Measurements from ENCODE around the gene LRRC14B.
"Not testable (repeated sequence)": the region's sequence is repeated elsewhere in the genome, so short reads cannot be mapped to it uniquely, and the experiment has no call there.

Gene LRRC14B

GRCh38 chr5:160173-160510 lies 31.2 kb upstream of the LRRC14B start:
- no peak for DNase-seq (ENCODE audit: low read depth in 2 of 2)

DNA sequence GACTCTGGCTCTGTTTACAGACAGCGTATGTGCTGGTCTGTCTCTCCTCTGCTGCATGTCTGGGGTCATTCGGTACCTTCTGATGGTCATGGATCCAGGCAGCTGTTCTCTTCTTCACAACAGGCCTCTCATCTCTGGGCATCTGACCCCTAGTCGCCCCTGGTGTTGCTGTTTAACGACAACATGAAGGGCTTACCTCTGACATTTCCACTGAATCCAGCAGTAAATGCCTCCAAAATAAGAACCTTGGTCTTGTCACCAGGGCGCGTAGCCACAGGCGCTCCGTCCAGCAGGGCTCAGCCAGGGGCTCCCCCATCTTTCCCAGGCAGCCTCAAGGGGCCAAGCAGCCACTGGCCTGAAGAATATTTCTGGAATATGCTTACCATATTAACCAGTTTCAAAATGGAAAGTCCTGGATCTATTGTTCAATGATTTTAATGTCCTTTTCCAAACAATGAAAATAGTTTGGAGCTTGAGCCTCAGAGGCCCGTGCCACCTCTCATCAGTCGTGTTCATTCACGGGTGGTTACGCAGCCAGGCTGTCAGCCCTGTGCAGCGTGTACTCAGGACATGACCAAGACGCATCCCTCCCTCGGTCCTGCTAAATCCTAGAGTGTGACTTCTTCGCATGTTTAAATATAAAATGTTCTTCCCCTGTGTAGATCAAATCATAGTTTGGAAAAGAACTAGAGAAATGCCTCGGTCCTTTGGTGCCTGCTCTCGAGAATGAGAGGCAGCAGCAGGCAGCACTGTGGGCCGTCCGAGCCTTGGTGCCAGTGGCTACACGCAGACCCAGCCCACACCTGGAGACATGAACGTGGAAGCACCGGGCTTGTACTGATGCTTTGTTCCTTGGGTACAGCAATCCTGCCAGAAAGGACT lies 30.1 kb upstream of the LRRC14B start:
- DNase-seq (ENCODE audit: low read depth in 2 of 2), result no peak

DNA sequence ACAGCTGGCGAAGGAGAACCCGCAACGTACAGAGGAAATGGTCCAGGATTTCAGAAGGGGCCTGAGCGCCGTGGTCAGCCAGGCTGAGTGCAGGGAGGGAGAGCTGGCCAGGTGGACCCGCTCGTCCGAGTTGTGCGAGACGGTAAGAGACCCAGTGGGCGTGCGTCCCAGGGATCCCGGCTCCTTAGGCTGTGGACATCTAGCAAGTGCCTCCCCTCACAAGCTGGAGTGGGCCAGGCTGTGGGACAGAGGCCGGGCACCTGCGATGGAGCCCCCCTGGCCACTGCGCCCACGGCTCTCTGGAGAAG lies 29.5 kb upstream of the LRRC14B start:
- DNase-seq (ENCODE audit: low read depth in 2 of 2), result no peak

DNA sequence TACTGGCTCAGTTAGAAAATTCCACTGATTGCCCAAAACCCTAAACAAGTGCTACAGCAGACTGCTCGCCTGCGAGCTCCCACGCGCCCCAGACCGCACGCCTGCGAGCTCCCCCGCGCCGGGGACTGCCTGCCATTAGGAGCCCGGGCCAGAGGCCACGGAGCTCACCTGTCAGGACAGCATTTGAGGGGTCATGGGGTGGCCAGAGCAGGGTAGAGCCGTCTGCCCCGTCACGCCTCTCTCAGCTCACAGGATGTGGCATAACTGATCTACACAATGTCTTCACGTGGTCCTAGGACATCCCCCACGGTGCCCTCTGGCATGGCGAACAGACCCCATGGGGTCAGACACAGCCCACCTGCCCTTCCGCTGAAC lies 29.1 kb upstream of the LRRC14B start:
- DNase-seq (ENCODE audit: low read depth in 2 of 2), result no peak

- no peak for DNase-seq (ENCODE audit: low read depth in 2 of 2)
These were observed 28.5 kb upstream of the LRRC14B start for GRCh38 chr5:162565-163337.

DNA sequence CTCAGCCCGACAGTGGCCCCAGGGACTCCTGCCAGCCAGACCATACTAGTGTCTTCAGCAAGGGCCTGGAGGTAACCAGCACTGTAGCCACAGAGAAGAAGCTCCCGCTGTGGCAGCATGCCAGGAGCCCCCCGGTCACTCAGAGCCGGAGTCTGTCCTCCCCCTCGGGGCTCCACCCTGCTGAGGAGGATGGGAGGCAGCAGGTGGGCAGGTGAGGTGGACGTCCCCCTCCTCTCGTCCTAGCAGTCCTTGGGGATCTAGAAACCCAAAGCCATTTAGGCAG lies 28.0 kb upstream of the LRRC14B start:
- no peak for DNase-seq (ENCODE audit: low read depth in 2 of 2)

DNA sequence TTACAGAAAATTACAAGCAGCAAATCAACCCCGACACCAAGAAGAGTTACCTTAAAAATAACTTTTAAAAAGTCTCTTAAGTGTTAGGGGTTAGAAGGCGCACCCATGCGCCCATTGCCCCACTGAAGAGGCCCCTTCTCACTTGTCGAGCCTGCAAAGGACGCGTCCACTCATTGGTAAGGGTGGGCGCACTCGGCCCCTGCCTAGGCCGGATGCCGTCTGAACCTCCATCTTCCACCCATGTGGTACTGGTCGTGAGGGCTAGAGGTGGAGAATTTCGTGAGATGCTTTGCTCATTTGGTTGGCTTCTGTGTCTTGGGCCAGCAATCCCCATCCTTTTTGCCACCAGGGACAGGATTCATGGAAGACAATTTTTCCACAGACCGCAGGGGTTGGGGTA lies 27.5 kb upstream of the LRRC14B start:
- DNase-seq (ENCODE audit: low read depth in 2 of 2), result no peak

- no peak for DNase-seq (ENCODE audit: low read depth in 2 of 2)
These were observed 27.1 kb upstream of the LRRC14B start for GRCh38 chr5:164244-164643.

DNA sequence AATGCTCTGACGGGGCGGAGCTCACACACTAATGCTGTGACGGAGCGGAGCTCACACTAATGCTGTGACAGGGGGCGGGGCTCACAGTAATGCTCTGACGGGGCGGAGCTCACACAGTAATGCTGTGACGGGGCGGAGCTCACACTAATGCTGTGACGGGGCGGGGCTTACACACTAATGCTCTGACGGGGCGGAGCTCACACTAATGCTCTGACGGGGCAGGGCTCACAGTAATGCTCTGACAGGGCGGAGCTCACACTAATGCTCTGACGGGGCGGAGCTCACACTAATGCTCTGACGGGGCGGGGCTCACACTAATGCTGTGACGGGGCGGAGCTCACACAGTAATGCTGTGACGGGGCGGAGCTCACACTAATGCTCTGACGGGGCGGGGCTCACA lies 26.5 kb upstream of the LRRC14B start:
- DNase-seq (ENCODE audit: low read depth in 2 of 2), result not testable (repeated sequence)

DNA sequence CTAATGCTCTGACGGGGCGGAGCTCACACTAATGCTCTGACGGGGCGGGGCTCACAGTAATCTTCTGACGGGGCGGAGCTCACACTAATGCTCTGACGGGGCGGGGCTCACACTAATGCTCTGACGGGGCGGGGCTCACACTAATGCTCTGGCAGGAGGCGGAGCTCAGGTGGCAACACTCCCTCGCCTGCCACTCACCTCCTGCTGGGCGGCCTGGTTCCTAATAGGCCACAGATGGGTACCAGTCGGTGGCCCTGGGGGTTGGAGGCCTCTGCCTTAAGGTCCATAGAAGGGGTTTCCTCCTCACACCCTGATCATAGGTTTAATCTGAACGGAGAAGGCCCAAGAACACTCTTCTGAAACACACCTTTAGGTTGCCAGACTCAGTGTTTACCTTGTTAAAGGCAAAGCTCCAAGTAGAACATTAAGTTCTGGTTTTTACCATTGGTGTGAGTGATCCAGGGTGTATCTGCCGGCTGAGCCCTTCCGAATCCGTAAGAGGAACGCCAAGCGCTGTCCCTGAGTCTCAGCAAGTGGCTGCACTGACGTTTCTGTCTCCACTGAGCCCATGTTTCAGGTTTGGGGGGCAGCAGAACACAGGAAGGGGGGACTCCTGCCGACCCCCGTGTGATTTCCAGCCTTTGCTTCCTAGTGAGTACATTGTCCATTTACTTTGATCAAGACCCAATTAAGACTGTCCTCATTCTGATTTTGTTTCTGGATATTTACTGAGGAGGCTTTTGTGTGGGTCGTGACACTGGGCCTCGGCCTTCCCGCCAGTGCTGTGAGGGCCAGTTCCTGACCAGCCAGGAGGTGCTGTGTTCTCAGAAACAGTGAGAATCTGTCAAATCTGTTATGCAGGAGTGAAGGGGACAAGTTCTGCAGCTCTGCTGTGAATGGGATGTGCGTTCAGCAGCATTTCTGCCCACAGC lies 24.6 kb upstream of the LRRC14B start:
- DNase-seq (ENCODE audit: low read depth in 2 of 2), result no peak

- no peak for DNase-seq (ENCODE audit: low read depth in 2 of 2)
These were observed 23.8 kb upstream of the LRRC14B start for GRCh38 chr5:167511-167910.

DNA sequence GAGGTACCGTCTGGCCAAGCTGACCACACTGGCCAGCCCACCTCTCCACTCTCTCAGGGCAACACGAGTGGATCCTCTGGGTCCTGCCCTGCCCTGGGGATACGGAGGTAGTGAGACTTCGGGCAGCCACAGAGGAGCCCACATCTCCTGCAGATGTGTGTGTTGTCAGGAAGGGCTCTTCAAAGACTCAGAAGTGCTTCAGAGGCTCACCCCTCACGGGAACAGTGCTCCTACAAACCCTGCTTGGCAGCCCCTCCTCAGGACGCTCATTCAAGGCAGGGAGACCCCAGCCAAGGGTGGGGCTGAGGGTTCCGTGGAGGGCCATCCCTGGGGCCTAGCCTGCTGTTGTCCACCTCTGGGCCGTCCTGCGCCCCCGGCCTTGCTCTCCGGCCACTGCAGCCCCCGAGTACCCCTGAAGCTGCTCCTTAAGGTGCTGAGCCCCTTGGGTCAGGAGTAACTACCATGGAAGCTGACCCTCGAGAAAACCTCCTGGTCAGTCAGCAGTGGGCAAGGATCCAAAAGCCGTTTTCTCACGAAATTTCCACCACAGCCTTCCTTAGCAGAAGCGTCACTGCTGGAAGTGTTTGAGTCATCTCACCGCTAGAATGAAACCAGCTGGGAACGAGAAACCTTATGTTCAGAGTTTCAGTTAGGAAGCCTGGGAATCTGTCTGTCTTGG lies 23.2 kb upstream of the LRRC14B start:
- DNase-seq (ENCODE audit: low read depth in 2 of 2), result no peak

- no peak for DNase-seq (ENCODE audit: low read depth in 2 of 2)
These were observed 22.1 kb upstream of the LRRC14B start for GRCh38 chr5:169071-169727.

DNA sequence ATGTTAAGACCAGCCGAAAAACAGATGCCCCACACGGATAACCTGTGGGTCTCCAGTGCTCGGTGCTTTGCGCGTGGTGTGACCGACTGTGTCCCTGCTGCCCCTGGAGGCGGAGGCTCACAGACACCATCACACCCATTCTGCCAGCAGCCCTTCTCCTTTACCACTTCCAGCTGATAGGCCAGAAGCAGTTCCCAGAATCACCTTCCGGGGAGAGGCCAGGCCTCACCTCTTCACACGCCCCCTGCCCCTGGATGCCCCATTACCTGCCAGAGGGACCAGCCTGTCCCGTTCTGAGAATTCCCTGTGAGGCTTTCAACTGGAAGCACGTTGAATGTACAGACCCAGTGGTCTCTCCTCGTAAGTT lies 21.6 kb upstream of the LRRC14B start:
- DNase-seq (ENCODE audit: low read depth in 2 of 2), result no peak

- no peak for DNase-seq (ENCODE audit: low read depth in 2 of 2)
These were observed 20.1 kb upstream of the LRRC14B start for GRCh38 chr5:170971-171800.

DNA sequence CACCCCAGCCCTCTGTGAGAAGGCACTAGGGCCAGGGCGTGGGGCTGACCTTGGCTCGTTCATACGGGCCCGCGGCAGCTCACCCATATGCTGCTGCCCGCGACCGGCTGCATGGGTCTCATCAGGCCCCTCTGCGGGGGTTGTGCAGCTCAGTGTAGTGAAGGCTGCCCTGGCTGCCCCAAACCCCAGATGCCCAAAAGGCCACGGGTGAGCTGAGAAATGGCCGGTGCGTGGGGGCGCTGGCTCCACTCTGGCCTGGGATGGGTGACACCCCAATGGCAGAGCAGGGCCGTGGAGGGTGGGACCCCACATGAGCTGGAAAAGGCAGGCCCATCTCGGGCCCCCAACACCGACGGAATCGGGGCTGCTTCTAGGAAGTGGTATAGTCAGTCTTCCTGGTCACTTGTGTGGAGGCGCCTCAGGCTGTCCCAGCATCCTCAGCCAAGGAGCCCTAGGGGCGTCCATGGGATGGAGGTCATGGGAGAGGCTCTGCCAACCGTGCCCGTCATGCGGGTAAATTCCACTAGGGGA lies 19.4 kb upstream of the LRRC14B start:
- DNase-seq (ENCODE audit: low read depth in 2 of 2), result no peak

- no peak for DNase-seq (ENCODE audit: low read depth in 2 of 2)
These were observed 18.9 kb upstream of the LRRC14B start for GRCh38 chr5:172421-172820.

DNA sequence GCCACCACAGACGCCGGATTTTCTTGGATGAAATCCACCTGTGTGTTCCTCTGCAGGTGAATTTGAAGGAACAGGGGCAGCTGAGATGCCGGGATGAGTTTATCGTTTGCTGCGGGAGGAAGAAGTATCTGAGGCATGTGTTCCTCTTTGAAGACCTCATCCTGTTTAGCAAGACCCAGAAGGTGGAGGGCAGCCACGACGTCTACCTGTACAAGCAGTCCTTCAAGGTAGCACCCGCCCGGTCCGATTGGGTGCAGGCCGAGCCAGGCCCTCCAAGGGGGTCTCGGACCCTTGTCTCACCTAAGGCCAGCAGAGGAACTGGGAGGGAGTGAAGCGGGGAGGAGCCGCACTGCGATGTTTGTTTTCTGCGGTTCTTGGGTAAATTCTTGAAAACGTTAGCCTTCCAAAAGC lies 18.4 kb upstream of the LRRC14B start:
- DNase-seq (ENCODE audit: low read depth in 2 of 2), result no peak

DNA sequence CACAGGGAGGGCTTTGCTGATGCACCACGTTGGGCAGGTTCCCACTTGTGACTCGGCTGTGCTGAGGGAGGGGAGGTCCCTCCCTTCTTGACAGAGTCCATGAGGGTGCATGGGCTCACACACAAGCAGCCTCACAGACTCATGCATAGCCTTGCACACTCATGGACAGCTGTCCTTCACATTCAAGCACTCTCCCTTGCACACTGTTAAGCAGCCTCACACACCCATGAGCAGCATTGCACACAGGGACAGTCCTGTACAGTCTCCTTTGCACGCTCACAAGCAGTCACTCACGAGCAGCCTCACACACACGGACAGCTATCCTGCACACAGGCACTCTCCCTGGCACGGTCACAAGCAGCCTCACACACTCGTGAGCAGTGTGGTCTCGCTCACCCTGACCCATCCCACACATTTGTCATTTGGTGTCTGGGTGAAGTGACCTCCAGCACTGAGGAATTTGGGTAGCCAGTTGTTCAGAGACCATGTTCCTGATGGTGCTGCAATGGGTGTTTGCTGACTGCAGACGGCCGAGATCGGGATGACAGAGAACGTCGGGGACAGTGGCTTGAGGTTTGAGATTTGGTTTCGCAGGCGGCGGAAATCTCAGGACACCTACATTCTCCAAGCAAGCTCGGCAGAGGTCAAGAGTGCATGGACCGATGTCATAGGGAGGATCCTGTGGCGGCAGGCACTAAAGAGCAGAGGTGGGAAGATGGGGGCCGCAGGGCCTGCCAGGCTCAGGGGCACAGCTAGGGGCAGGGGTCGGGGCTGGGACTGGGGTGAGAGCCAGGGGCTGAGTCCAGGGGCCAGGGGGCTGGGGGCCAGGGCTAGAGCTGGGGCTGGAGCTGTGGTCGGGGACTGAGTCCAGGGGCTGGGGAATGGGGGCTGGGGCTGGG lies 17.7 kb upstream of the LRRC14B start:
- DNase-seq (ENCODE audit: low read depth in 2 of 2), result no peak

DNA sequence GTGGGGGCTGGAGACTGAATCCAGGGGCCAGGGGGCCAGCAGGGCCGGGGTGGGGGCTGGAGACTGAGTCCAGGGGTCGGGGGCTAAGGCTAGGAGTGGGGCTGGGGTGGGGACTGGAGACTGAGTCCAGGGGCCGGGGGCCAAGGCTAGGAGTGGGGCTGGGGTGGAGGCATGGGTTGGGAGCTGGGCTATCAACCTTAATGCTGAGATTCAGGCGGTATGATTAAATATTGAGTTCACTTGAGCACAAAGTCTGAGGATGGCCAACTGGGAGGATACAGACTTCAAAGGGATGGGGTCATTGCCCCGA lies 17.0 kb upstream of the LRRC14B start:
- DNase-seq (ENCODE audit: low read depth in 2 of 2), result no peak
